Measurements from ENCODE around the gene TECR. TPM values are rescaled to one million over a fixed set of nuclear protein-coding genes. Genes with fewer than 3 reads are reported as not detected.

TECR gene
- total RNA-seq, 1 experiment from 2014 or later: 232 TPM

DNA sequence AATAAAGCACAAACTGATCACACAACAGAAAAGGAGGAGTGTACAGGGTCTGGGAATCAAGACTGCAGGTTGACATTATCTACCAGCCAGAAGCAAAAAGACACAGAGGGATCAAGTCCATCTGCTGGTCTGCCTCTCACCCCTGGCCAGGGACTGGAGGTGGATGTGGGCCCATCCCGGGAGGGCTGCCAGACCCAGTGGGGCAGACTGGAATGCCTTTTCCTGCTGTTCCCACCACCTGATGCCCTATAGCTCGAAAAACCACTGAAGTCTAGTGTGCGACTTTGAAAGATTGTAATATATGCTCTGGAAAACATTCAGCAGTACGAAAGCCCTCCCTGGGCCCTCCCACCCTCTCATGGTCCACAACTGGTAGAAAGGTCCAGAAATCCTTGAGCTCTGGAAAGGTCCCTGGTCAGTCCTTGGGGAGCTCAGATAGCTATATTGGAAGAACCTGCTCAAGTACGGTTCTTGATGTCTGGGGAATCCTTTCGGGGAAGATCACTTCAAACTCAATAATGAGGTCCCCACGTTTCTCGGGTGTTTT, 13.8 kb upstream of the TECR start:
- peaks cover 7 to 30% of the 10 kb centered on the region in 2 experiments; a peak in 3 of 4 replicates for H3K36me3 ChIP-seq (ENCODE audit: control insufficient read depth in 1 of 2, insufficient read depth in 2 of 2, low read length in 2 of 2)
- ChIA-PET CTCF (no interaction called here), RAD21 (ENCODE audit: low non-redundant PET in 1 of 2, low total read pairs in 2 of 2, uncharacterized antibody in 2 of 2, unreplicated experiment in 2 of 2) (no interaction called here), POLR2A (no interaction called here)
- TF ChIP-seq ELF1 (IDR thresholded peaks at IDR 0.05; ENCODE audit: borderline replicate concordance, low read depth): no peak
- TF ChIP-seq JUND (IDR thresholded peaks at IDR 0.05): no peak
- no peak for TF ChIP-seq ZFX (IDR thresholded peaks at IDR 0.05)
- TF ChIP-seq MAX (IDR thresholded peaks at IDR 0.05): no peak
- TF ChIP-seq YY1 (IDR thresholded peaks at IDR 0.05; ENCODE audit: extremely low read depth, insufficient replicate concordance, low read depth, low read length): no peak
- no peak for TF ChIP-seq EZH2phosphoT487 (IDR thresholded peaks at IDR 0.05; ENCODE audit: borderline replicate concordance)
- no peak for TF ChIP-seq POLR2AphosphoS5 (IDR thresholded peaks at IDR 0.05; ENCODE audit: low read depth, low read length)
- no peaks in the 10 kb centered on the region for H3K27me3 ChIP-seq (ENCODE audit: insufficient read depth, low read length)
- no peaks in the 10 kb centered on the region for H3K9me3 ChIP-seq (ENCODE audit: control insufficient read depth in 1 of 2, insufficient read depth in 1 of 2, low read depth in 1 of 2, low read length in 2 of 2)
- H3K9me2 ChIP-seq (ENCODE audit: insufficient read depth): no peaks in the 10 kb centered on the region
- no peak for DNase-seq (ENCODE audit: low read depth, low spot score)
- no peak for ATAC-seq
- intact Hi-C loops (cut with micrococcal nuclease): no loop called here
- H4K20me1 ChIP-seq (ENCODE audit: insufficient read depth): peaks cover 38% of the 10 kb centered on the region; the same call in 1 of the 2 replicates
- 0 out of 2 replicates have a peak overlapping the region, but pooled peaks have one; percentile 22 for H3K4me2 ChIP-seq (ENCODE audit: low read length)
- H3K79me2 ChIP-seq (ENCODE audit: insufficient read depth, low read length): peaks cover 44% of the 10 kb centered on the region
- peaks cover 48 to 83% of the 10 kb centered on the region in 2 experiments for H3K4me1 ChIP-seq (ENCODE audit: control insufficient read depth in 1 of 2, insufficient read depth in 2 of 2, low read length in 2 of 2)
- H3K9ac ChIP-seq (ENCODE audit: low read length): no peak overlapping the region
- H3K4me3 ChIP-seq (replicated peaks in 1 of 2; ENCODE audit: low read depth in 1 of 2, low read length in 2 of 2): 0 out of 4 replicates have a peak overlapping the region, but pooled peaks of 1 of the 2 experiments have one; percentile 90
- no peak overlapping the region for H2AFZ ChIP-seq (ENCODE audit: low read depth, low read length, poor library complexity, severe bottlenecking)
- H3K27ac ChIP-seq (ENCODE audit: low read depth, low read length): no peak overlapping the region; the same call in 1 of the 2 replicates
- BruUV-seq (replicated peaks): no TSS peak

DNA sequence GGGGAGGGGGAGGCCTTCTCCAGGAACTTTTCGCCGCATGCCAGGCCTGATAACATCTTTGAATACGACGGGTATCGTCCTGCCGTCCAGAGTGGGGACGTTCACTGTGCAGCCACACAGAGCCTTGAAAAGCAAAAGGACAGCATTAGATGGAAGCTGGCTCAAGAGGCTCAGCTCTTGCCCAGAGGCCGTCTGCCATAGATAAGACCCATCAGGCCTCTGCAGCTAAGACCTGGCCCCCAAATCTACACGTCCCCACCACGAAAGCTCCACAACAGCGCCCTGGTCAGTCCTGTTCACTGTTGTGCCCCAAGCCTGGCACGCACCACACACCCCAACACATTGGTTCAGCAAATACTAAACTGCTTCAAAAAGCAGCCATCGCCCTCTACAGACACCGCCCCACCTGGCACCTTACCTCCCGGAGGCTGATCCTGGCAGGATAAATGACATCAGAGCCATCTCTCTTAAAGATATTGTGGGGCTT, 13.3 kb upstream of the TECR start:
- ATAC-seq: no peak
- Histone ChIP-seq H3K4me2 (ENCODE audit: low read length) (peak overlapping the region; percentile 95), H2AFZ (ENCODE audit: low read depth, low read length, poor library complexity, severe bottlenecking) (no peak overlapping the region), H3K4me3 (replicated peaks in 1 of 2; ENCODE audit: low read depth in 1 of 2, low read length in 2 of 2) (peak overlapping the region; percentile 90 to 96), H4K20me1 (ENCODE audit: insufficient read depth) (peaks cover 38% of the 10 kb centered on the region; the same call in 1 of the 2 replicates), H3K27me3 (ENCODE audit: insufficient read depth, low read length) (no peaks in the 10 kb centered on the region), H3K4me1 (ENCODE audit: control insufficient read depth in 1 of 2, insufficient read depth in 2 of 2, low read length in 2 of 2) (peaks cover 48 to 83% of the 10 kb centered on the region in 2 experiments), H3K9ac (ENCODE audit: low read length) (peak overlapping the region; percentile 99), H3K36me3 (ENCODE audit: control insufficient read depth in 1 of 2, insufficient read depth in 2 of 2, low read length in 2 of 2) (peaks cover 7 to 30% of the 10 kb centered on the region in 2 experiments; a peak in 3 of 4 replicates), H3K9me2 (ENCODE audit: insufficient read depth) (no peaks in the 10 kb centered on the region), H3K27ac (ENCODE audit: low read depth, low read length) (peak overlapping the region; percentile 97), H3K79me2 (ENCODE audit: insufficient read depth, low read length) (peaks cover 44% of the 10 kb centered on the region), H3K9me3 (ENCODE audit: control insufficient read depth in 1 of 2, insufficient read depth in 1 of 2, low read depth in 1 of 2, low read length in 2 of 2) (no peaks in the 10 kb centered on the region)
- POLR2A ChIA-PET: no interaction called here
- RAD21 ChIA-PET (ENCODE audit: low non-redundant PET in 1 of 2, low total read pairs in 2 of 2, uncharacterized antibody in 2 of 2, unreplicated experiment in 2 of 2): no interaction called here
- TF ChIP-seq POLR2A (IDR thresholded peaks at IDR 0.05; ENCODE audit: borderline replicate concordance, extremely low read depth, insufficient read depth, insufficient read length) (no peak), FOSL1 (IDR thresholded peaks at IDR 0.05; ENCODE audit: low read depth) (no peak), ZFX (IDR thresholded peaks at IDR 0.05) (no peak), RAD21 (IDR thresholded peaks at IDR 0.05; ENCODE audit: low read depth) (peak; percentile 22), SIN3A (IDR thresholded peaks at IDR 0.05; ENCODE audit: low read depth) (no peak), JUND (IDR thresholded peaks at IDR 0.05) (no peak), SP1 (IDR thresholded peaks at IDR 0.05; ENCODE audit: low read depth) (no peak), EZH2phosphoT487 (IDR thresholded peaks at IDR 0.05; ENCODE audit: borderline replicate concordance) (no peak), TCF7L2 (IDR thresholded peaks at IDR 0.05; ENCODE audit: borderline replicate concordance, extremely low read depth, insufficient read depth, insufficient read length) (no peak), POLR2AphosphoS5 (IDR thresholded peaks at IDR 0.05; ENCODE audit: low read depth, low read length) (peak; percentile 27; the same call in 1 of the 2 replicates), ZNF274 (IDR thresholded peaks at IDR 0.05; ENCODE audit: low read depth, low read length) (no peak)
- TF ChIP-seq, protein P1, sequence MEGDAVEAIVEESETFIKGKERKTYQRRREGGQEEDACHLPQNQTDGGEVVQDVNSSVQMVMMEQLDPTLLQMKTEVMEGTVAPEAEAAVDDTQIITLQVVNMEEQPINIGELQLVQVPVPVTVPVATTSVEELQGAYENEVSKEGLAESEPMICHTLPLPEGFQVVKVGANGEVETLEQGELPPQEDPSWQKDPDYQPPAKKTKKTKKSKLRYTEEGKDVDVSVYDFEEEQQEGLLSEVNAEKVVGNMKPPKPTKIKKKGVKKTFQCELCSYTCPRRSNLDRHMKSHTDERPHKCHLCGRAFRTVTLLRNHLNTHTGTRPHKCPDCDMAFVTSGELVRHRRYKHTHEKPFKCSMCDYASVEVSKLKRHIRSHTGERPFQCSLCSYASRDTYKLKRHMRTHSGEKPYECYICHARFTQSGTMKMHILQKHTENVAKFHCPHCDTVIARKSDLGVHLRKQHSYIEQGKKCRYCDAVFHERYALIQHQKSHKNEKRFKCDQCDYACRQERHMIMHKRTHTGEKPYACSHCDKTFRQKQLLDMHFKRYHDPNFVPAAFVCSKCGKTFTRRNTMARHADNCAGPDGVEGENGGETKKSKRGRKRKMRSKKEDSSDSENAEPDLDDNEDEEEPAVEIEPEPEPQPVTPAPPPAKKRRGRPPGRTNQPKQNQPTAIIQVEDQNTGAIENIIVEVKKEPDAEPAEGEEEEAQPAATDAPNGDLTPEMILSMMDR (IDR thresholded peaks at IDR 0.05 in 2 of 3, conservative IDR thresholded peaks at IDR 0.05 in 1 of 3; ENCODE audit: borderline replicate concordance in 1 of 3, insufficient read depth in 1 of 3, low read depth in 2 of 3, low read length in 2 of 3): 0 out of 6 replicates have a peak, but pooled peaks of 1 of the 3 experiments have one; percentile 11
- intact Hi-C loops (cut with micrococcal nuclease): no loop called here
- CTCF ChIA-PET: no interaction called here
- DNase-seq (ENCODE audit: low read depth, low spot score): no peak
- BruUV-seq (replicated peaks): no TSS peak
